Measurements from ENCODE around the gene PKD1L1.
"Not testable (repeated sequence)": the region's sequence is repeated elsewhere in the genome, so short reads cannot be mapped to it uniquely, and the experiment has no call there.

Gene PKD1L1

GRCh38 chr7:47759056-47759706, 189.1 kb downstream of the PKD1L1 start:
- no peak for DNase-seq

GRCh38 chr7:47758546-47758945, 189.7 kb downstream of the PKD1L1 start:
- DNase-seq, result no peak

GRCh38 chr7:47757921-47758411, 190.3 kb downstream of the PKD1L1 start:
- DNase-seq, result no peak

- no peak for DNase-seq
Measured at GRCh38 chr7:47756636-47757035, 191.6 kb downstream of the PKD1L1 start.

GRCh38 chr7:47755248-47755647, 193.0 kb downstream of the PKD1L1 start:
- no peak for DNase-seq

GRCh38 chr7:47751724-47752123, 196.5 kb downstream of the PKD1L1 start:
- DNase-seq, result not testable (repeated sequence)

- no peak for DNase-seq
Measured at GRCh38 chr7:47751043-47751442, 197.2 kb downstream of the PKD1L1 start.

- DNase-seq, result no peak
Measured at GRCh38 chr7:47748041-47748440, 200.2 kb downstream of the PKD1L1 start.

- DNase-seq, result no peak
Measured at GRCh38 chr7:47747160-47747559, 201.1 kb downstream of the PKD1L1 start.

- no peak for DNase-seq
Measured at GRCh38 chr7:47746468-47746867, 201.8 kb downstream of the PKD1L1 start.

- no peak for DNase-seq
Measured at GRCh38 chr7:47744883-47745282, 203.4 kb downstream of the PKD1L1 start.

- DNase-seq, result no peak
Measured at GRCh38 chr7:47743965-47744591, 204.2 kb downstream of the PKD1L1 start.

- DNase-seq, result no peak
Measured at GRCh38 chr7:47741984-47742383, 206.3 kb downstream of the PKD1L1 start.

- DNase-seq, result no peak
Measured at GRCh38 chr7:47739891-47740290, 208.4 kb downstream of the PKD1L1 start.

- no peak for DNase-seq
Measured at GRCh38 chr7:47739301-47739875, 208.9 kb downstream of the PKD1L1 start.

- DNase-seq, result no peak
Measured at GRCh38 chr7:47738563-47739166, 209.6 kb downstream of the PKD1L1 start.

- no peak for DNase-seq
Measured at GRCh38 chr7:47737601-47738000, 210.7 kb downstream of the PKD1L1 start.

GRCh38 chr7:47735431-47736345, 212.6 kb downstream of the PKD1L1 start:
- DNase-seq, result no peak

- no peak for DNase-seq
Measured at GRCh38 chr7:47734949-47735291, 213.3 kb downstream of the PKD1L1 start.

- no peak for DNase-seq
Measured at GRCh38 chr7:47734287-47734948, 213.8 kb downstream of the PKD1L1 start.

GRCh38 chr7:47730142-47730541, 218.1 kb downstream of the PKD1L1 start:
- DNase-seq, result no peak

GRCh38 chr7:47726047-47726726, 222.1 kb downstream of the PKD1L1 start:
- DNase-seq, result no peak

Data from activated CD4-positive, CD25-positive, alpha-beta regulatory T cell (primary cell).